LoVo (cell line): ENCODE results near the gene CALM1.

Experiments
- DNase-seq: peaks from one replicate; pipeline ENCODE4 v3.0.0-alpha.2; 2016; ENCODE audit warnings: low spot score

Gene CALM1

GRCh38 chr14:90396341-90397339 is at the start of gene CALM1:
Gene CALM1 (plus strand): TSS chr14:90397029. CDS start chr14:90397231, 202 bp downstream.
- DNase-seq = peak; percentile 90

GRCh38 chr14:90348270-90348669 is 48.6 kb upstream of the CALM1 start:
- no peak for DNase-seq

GRCh38 chr14:90349739-90350138 is 47.1 kb upstream of the CALM1 start:
- DNase-seq = no peak

- DNase-seq = no peak
Measured at GRCh38 chr14:90354551-90355298, 42.1 kb upstream of the CALM1 start.

- no peak for DNase-seq
Measured at GRCh38 chr14:90355540-90356518, 41.0 kb upstream of the CALM1 start.

GRCh38 chr14:90356925-90357324 is 39.9 kb upstream of the CALM1 start:
- DNase-seq = no peak

- no peak for DNase-seq
Measured at GRCh38 chr14:90358359-90358758, 38.5 kb upstream of the CALM1 start.

- no peak for DNase-seq
Measured at GRCh38 chr14:90361865-90362557, 34.8 kb upstream of the CALM1 start.

- no peak for DNase-seq
Measured at GRCh38 chr14:90362558-90362896, 34.3 kb upstream of the CALM1 start.

GRCh38 chr14:90368946-90369721 is 27.7 kb upstream of the CALM1 start:
- peak; percentile 52 for DNase-seq

- DNase-seq = no peak
Measured at GRCh38 chr14:90373887-90374286, 22.9 kb upstream of the CALM1 start.

- DNase-seq = no peak
Measured at GRCh38 chr14:90374813-90375212, 22.0 kb upstream of the CALM1 start.

- DNase-seq = no peak
Measured at GRCh38 chr14:90375934-90376333, 20.9 kb upstream of the CALM1 start.

- no peak for DNase-seq
Measured at GRCh38 chr14:90378249-90378648, 18.6 kb upstream of the CALM1 start.

- no peak for DNase-seq
Measured at GRCh38 chr14:90379106-90379505, 17.7 kb upstream of the CALM1 start.

GRCh38 chr14:90381011-90381786 is 15.6 kb upstream of the CALM1 start:
- DNase-seq = no peak

GRCh38 chr14:90381999-90382451 is 14.8 kb upstream of the CALM1 start:
- peak; percentile 76 for DNase-seq

GRCh38 chr14:90382491-90383125 is 14.2 kb upstream of the CALM1 start:
- peak; percentile 50 for DNase-seq

GRCh38 chr14:90383126-90383730 is 13.6 kb upstream of the CALM1 start:
- DNase-seq = peak; percentile 98
